NCI-H345 treated with DMSO at 0.1 percent for 48 hours (cell line): ENCODE results near the gene HTD2.

ENCODE experiments used
- DNase-seq: peaks from one replicate; lab custom pipeline; 2025; ENCODE audit not compliant: unreplicated experiment; lab: John Stamatoyannopoulos, UW

The HTD2 gene

GRCh38 chr3:58291671-58292338 is 14.5 kb upstream of the HTD2 start:
- DNase-seq = no peak

GRCh38 chr3:58292866-58293265 is 13.5 kb upstream of the HTD2 start:
- no peak for DNase-seq

DNA sequence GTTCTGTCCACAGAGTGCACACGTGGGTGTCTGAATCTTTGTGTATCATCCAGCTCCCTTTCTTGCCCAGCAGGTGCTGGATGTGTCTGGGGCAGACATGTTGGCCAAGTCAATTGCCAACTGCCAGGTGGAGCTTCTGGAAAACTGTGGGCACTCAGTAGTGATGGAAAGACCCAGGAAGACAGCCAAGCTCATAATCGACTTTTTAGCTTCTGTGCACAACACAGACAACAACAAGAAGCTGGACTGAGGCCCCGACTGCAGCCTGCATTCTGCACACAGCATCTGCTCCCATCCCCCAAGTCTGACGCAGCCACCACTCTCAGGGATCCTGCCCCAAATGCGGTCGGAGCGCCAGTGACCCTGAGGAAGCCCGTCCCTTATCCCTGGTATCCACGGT is 12.8 kb upstream of the HTD2 start:
- DNase-seq = no peak

- DNase-seq = no peak
Observed at GRCh38 chr3:58296269-58296668, 10.1 kb upstream of the HTD2 start.

- DNase-seq = no peak
Observed at GRCh38 chr3:58296843-58297242, 9.5 kb upstream of the HTD2 start.

DNA sequence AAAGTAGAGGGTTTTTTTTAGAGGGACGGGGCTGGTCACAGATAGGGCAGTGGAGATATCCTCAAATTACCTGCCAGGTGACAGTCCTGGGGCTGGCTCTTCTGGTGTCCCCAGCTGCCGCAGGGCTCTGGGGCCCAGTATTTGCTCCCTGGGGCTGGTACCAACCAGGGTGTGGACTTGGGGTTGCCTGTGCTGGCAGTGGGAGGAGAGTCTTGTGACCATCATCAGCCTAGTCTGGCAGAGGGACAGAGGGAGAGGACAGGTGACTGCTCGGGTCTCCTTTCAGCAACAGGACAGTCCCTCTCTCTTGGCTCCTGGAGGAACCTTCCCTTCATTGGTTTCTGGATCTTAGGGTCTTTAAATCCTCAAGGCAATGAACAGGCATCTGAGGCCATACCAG is 8.1 kb upstream of the HTD2 start:
- DNase-seq = no peak

DNA sequence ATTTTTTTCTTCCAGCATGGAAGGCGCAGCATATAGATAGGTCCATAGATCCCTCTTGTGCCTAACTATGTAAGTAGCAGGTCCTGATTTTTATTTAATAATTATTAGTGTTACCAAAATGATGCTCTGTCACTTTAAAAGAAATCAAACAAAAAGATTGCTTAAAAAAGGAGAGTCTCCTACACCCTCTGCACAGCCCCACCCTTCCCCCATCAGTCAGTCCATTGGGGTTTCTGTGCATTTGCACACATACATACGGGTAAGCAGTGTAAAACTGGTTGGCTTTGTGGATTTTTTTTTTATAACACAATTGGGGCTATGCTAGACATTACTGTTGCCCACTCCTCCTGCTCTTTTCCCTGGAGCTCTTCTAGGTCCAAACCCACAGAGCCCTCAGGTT is 7.2 kb upstream of the HTD2 start:
- DNase-seq = no peak

- DNase-seq = no peak
Observed at GRCh38 chr3:58299839-58300516, 6.3 kb upstream of the HTD2 start.

DNA sequence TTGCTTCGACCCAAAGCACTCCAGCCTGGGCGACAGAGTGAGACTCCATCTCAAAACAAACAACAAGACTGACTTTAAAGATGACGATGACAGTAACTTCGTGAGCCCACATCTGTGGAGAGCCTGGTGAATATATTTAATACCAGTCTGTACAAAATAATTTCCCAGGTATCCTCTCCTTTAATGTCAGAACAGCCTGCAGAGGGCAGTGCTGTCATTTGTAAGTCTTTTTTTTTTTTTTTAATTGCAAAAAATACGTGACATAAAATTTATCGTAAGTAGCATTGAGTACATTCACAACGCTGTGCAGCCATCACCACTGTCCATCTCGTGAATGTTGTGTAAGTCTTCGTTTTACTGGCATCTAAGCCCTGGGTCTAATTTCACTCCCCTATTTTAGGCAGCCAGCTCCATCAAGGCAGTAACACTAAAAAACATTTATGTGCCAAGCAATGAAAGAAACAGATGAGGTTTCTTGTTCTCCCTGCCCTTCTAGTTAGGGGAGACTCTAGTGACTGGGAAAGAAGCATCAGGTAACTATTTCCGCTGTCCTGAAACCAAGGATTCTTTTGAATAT is 1.4 kb downstream of the HTD2 start:
- no peak for DNase-seq

GRCh38 chr3:58308728-58309127 is 2.4 kb downstream of the HTD2 start:
- DNase-seq = no peak

DNA sequence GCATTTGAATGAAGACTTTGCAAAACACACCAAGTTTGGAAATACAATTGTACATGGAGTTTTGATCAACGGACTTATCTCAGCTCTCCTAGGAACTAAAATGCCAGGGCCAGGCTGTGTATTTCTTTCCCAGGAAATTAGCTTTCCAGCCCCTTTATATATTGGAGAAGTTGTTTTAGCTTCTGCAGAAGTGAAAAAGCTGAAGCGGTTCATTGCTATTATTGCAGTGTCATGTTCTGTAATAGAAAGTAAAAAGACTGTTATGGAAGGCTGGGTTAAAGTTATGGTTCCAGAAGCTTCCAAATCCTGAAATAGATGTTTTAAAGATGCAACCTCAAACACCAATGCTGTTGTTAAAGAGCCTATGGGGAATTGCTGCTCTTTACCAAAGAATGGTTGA is 11.5 kb downstream of the HTD2 start:
- no peak for DNase-seq

DNA sequence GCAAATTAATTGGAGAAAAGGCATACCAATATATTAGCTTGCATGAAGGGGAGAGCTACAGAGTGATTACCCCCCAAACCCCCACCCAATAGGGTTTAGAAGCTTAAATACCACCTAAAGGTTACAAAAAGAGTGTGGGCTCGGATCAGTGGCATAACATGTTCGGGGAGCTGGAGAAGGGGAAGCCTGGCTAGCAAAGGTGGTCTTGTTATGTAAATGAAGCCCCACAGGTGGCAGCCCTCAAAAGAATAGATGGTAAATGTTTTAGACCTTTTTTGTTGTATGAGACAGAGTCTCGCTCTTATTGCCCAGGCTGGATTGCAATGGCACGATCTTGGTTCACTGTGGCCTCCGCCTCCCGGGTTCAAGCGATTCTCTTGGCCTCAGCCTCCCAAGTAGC is 15.5 kb downstream of the HTD2 start:
- no peak for DNase-seq

DNA sequence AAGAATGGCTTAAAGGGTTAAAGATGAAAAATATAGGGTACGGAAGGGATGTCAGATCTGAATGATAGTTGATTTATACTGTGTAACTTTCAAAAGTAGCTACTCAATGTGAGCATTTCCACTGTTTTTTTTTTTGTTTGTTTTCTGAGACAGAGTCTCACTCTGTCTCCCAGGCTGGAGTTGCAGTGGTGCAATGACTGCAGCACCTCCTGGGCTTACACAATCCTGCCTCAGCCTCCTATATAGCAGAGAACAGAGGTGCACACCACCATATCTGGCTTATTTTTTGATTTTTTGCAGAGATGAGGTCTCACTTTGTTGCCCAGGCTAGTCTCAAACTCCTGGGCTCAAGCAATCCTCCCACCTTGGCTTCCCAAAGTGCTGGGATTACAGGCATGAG is 16.5 kb downstream of the HTD2 start:
- DNase-seq = no peak

- no peak for DNase-seq
Observed at GRCh38 chr3:58323529-58324390, 17.4 kb downstream of the HTD2 start.

GRCh38 chr3:58324391-58325390 is 18.4 kb downstream of the HTD2 start:
- DNase-seq = no peak

DNA sequence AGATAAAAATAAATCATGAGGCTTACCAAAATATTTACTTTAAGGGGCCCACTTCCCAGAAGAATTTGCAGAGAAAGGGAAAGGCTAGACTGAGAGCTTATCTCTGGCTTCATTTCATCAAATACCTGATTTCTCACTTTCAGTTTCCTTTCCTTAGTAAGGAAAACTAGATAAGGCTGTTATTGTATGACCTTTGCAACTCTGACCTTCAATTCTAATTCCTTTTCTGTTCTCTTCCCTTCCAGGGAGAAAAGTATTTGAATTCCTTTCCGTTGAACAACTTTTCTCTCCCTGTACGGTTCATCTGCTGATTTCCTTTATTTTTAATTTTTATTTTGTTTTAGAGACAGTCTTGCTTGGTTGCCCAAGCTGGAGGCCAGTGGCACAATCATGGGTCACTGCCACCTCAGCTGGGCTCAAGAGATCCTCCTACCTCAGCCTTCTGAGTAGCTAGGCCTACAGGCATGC is 19.2 kb downstream of the HTD2 start:
- DNase-seq = no peak

- DNase-seq = no peak
Observed at GRCh38 chr3:58326267-58326900, 20.1 kb downstream of the HTD2 start.

DNA sequence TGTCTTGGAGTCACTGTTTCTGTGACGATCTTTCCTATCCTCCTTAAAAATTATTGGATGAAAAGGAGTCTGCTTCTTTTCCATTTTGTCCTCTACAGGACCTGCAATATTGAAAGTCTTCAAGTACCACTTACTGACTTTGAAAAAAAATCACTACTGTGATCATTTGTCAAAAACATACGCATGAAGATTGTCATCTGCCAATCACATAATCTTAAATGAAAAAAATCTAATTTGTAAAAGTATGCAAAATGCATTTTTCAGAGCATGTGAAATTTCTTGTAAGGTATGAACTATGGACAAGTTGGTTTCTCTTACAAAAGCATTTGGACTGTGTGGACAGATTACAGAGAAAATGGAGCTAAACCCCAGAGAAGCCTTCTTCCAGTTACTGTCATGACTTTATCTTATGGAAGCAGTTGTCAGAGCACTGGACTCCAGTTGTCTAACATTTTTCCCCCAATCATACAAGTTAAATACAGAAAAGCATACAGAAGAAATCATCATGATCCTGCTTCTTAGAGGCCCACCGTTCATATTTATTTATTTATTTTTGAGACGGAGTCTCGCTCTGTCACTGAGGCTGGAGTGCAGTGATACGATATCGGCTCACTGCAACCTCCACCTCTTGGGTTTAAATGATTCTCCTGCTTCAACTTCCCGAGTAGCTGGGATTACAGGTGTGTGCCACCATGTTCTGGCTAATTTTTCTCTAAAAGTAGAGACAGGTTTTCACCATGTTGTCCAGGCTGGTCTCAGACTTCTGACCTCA is 23.0 kb downstream of the HTD2 start:
- DNase-seq = no peak

DNA sequence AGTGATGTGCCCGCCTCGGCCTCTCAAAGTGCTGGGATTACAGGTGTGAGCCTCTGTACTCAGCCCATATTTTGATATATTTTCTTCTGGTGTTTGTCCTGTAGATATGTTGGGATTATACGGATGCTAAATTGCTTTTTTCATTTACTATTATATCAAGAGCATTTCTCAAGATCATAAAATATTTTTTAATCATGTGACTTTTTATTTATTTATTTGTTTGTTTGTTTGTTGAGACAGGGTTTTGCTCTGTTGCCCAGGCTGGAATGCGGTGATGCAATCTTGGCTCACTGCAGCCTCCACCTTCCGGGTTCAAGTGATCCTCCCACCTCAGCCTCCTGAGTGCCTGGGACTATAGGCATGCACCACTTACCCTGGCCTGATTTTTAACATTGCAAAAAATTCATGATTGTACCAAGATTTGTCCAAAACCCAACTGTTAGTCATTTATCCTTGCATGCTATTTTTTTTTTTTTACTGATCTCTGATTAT is 23.6 kb downstream of the HTD2 start:
- no peak for DNase-seq
